GDM1 (cell line): ENCODE data around the gene NFIX.

Experiments
- DNase-seq: peaks from one replicate; lab custom pipeline; 2025; lab: John Stamatoyannopoulos, UW

Gene NFIX

DNA sequence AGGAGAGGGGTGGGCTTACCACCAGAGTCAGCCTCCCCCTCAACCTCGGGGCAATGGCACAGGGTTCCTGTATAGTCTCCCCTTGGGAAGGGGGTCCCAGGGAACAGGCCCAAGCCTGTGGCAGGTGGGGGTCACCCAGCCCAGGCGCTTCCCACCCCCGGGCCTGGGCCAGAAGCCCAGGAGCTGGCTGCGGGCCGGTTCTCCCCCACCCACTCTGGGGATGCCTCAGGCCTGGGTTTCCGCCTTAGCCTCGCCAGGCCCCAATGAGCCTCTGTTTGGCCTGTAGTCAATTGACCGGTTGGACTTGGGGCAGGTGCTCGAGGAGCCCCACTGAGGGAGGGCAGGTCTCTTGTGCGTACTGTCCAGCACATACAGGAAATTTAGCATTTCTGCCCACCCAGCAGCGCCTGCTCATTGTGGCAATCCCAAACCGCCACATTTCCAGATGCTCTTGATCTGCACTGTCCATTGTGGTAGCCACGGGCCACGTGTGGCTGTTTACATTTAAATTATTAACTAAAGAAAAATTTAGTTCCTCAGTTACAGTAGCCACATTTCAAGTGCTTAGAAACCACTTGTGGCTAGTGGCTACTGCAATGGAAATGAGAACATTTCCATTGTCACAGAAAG is 97.4 kb downstream of the NFIX start:
- no peak for DNase-seq

DNA sequence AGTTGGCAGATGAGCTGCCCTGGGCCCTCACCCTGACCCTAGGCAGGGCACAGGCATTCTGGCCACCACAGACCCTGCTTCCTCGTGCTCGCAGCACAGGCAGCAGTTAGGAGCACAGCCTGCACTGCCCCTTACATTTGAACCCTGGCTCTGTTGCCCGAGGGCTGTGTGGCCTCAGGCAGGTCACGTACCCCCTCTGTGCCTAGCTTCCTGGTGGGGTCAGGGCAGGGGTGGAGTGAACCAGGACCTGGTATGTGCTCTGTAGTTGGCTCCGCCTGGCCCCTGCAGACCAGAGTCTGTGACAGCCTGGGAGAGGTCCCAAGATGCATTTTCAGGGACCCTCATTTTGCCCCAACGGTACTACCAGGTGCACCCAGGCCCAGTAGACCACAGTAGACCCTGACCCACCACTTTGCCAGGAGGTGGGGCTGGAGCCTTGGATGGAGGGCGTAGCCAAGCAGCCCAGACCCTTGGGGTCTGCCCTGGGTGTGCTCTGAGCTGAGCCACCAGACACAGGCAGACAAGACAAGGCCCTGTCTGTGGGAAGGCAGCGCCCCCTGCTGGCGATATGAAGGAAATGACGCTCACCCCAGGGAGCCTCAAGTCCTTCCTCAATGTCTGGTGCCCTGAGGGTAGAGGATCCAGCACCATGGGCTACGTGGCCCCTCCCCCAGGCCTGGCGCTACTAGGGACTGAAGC is 98.3 kb downstream of the NFIX start:
- DNase-seq: peak; percentile 83

DNA sequence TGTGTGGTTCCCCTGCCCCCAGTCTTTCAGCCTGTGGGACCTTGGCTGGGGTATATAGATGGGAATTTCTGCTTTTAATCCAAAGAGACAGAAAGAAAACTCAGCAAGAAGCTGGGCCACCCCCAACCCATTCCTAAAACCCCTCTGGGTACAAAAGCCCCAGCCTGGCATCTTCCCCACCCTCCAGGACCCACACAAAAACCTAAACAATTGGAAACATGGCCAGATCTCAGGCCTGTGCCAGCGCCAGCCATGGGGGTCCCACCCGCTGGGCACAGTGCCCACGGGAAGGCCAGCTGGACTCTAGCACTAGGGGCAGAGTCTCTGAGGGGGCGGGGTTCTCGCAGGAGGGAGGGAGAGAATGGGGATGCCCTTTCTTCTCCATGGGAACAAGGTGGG is 98.8 kb downstream of the NFIX start:
- no peak for DNase-seq

DNA sequence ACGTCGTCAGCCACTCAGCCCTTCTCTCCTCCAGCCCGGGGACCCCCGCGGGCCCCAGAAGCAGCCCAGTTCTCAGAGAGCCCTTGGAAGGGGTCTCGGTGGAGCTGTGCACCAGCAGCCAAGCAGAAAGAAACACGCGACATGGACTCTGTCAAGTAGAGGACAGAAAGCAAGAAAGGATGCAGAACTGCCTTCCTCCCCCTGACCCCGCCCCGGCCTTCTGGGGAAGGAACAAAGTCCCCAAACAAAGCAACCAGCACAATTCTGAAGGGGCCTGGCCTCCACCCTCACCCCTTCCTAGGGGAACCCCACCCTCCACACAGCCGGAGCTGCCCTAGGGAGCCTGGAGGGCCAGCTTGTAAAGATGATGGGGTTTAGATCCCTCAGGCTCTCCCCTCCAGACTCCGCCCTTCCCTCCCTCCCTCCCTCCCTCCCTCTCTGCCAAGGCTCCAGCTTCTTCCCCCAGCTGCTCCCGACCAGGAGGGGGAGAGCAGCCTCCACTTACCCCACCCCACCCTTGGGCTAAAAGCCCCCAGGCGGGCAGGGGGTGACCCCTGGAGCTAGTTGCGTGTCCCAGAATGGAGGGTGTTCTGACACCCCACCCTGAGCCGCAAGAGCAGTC is 99.6 kb downstream of the NFIX start:
- DNase-seq: no peak

DNA sequence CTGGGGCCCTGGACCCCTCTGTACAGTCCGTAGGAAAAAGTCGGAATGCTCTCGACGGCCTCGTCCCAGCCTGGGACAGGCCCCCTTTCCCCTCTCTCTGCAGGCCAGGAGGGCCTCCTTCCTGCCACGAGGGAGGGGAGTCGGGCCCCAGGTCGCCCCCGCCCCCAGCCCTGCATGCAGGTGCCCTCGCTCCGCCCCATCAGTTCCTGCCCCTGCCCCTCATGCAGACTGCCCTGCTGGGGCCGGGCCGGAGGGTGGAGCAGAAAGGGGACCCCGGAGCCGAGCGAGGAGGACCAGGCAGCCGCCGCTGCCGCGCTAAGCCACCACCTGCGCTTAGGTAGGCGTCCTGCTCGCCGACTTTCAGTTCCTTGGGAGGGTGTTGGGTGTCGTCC is 100.1 kb downstream of the NFIX start:
- peak; percentile 40 for DNase-seq

DNA sequence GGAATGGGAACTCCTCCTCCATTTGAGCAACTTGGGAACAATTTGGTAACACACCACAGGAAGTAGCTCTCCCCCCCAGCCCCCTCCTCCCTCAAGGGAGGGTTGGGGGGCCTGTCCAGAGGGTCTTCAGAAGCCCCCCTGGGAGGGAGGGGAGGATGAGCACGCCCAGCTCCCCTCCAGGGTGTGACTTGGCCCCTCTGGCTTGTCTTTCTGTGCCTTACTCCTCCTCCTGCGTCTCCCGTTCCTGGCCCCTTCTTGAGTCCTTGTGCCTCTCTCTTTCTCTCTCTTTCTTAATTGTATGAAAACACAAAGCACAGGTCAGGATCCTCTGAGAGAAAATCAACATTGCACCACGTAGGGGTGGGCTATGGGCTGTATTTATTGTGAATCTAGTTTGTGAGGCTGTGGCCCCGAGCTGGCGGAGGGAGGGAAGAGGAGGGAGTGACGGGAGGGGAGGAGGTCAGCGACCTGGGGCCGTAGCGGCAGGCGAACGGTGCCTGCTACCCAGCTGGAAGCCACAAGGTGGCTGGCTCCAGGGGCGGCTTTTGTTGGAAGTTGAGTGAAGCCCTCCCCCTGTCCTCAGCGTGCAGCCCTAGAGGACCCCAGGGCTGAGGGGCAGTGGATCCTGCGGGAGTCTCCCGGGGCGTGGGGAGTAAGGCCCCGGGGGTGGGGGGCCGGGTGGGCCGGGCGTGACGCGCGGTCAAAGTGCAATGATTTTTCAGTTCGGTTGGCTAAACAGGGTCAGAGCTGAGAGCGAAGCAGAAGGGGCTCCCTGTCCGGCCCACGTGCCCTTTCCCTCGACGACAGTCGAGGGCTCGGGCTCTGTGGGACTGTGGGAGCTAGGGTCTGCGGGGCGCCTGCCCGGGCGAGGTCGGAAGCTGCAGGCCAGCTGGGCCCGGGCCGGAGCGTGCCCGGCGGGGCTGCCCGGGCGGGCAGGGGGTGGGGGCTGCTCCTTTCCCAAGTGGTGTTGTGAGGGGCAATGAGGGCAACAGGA is 101.0 kb downstream of the NFIX start:
- peak; percentile 61 for DNase-seq

DNA sequence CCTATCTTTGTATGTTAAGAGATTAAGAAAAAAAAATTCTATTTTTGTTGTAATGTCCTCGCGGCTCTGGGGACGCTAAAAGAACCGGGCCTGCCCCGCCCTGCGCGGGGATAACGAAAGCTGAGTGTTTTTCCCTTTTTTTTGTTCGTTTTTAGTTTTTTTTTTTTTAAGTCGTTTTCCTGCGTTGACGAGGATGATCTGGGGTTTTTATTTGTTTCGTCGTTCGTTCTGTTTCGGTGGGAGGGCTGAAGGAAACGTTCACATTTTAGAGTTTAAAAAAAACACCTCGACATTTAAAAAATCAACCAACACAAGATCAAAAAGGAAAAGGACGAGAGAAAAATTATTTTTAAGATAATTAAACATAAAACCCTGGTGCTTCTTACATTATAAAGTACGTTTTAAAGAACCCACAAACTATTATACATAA is 101.8 kb downstream of the NFIX start:
- DNase-seq: no peak

DNA sequence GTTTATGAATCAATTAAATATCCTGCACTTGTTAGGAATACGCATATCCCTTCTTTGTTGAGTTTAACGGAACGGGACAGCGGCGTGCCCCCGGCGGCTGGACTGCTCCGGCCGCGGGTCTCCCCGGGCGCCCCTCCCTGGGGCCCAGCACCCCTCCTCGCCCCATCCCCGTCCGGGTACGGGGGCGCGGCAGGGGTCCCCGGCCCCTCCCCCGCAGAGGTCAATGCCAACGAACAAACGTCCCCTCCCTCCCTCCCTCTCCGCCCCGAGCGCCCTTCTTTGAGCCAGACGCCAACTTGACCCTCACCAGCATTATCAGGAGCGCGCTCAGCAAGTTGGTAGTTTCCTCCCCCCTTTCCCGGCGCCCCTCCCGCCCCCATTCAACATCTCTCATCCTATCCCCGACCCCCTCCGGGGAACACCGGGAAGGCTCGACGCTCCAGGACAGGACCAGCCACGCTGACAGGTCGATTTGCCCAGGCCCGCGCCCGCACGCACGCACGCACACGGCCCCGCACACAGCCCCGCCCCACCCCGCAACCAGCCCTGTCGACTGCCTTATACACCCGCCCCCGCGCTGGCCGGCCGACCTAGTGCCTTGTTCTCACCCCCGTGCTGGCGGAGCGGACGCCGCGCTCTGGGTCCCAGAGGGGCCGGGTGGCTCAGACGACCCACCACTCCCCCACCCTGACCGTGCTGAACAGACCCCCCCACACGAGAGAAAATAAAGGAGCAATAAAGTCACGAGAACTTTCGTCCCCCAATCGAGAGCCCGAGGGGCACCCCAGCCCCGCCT is 102.4 kb downstream of the NFIX start:
- peak; percentile 73 for DNase-seq

DNA sequence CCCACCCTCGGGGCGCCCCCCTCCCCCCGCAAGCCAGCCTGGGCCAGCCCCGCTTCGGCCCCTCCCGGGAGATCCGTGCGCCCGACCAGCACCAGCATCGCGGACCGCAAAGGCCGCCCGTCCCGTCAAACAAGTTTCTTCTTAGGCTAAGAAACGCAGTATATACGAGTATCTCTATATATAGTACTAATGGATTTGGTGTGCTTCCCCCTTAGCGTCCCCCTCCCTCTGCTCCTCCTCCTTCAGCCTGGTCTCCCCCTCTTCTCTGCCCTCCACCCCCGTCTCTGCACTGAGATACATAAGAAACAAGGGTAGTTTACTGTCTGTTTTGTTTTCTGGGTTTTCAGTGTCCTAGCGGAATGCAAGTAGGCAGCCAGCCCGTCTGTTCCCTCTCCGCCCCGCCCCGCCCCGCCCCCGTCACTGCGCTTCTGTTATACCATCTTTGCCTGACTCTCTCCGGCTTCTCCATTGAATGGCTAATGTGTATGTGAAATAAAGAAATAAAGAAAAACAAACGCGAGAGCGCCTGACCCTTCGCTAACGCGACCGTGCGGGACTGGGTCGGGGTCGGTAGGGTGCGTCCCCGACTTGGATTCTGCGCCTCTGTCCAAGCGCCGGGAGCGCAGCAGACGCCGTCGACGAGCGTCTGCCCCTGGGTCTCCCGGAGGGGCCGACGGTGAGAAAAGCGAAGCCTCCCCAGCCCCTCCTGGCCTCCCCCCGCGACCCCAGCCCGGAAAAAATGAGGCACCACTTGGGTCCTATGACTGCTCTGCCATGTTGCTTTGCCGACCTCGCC is 103.2 kb downstream of the NFIX start:
- peak; percentile 73 for DNase-seq

DNA sequence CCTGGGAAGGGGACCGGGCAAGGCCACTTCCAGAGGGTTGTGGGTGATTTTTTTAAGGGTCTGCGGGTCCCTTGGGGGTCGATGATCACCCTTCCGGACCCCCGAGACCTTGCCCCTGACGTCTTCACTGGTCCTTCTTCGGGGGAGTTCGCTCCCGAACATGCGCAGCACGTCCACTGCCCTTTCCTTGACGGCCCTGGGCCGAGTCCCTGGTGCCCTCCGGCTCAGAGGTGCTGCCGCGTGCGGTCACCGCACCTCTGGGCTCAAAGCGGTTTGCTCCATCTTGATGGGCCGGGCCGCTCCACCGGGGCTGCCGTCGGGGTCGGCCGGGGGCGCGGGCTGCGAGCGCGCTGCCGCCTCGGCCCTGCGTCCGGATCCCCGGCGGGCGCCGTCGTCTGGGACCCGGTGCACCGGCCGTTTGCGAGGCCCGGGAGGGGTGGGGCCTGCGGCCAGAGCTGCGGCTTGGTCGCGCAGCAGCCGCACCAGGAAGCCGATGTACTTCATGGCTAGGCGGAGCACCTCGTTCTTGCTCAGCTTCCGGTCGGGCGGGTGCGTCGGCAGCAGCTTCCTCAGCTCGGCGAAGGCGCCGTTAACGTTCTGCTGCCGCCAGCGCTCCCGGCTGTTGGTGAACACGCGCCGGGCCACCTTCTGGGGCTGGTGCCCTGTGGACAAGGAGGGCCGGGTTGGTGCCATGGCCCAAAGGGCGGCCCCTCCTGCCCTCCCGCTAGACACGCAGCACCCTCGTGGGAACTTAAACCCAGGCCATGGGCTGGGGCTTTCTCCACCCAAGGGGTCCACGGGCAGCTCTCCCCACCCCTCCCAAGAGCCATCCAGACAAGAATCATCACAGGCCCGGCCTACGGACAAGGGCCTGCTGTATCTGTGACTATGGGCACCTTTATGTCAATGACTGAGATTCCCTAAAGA is 104.1 kb downstream of the NFIX start:
- peak; percentile 83 for DNase-seq

DNA sequence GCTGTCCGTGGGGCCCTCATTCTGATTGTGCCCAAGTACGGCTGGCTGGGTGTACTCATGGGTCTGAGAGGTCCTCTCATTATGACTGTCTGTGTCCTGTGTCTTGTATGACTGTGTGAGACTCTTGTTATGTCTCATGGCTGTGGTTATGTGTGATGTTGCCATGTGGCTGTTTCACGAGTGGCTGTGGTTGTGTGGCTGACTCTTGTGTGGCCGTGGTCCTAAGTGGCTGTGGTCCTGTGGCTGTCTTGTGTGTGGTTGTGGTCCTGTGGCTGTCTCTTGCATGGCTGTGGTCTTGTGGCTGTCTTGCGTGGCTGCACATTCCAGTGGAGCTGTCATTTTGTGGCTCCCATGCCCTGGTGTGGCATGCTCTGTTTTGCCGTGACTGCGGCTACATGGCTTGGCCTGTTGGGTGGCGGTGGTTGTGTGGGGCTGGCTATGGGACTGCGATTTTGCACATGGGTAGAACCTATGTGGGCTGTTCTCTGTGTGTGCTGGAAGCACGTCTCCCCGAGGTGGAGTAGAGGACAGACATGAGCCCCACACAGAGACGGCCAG is 104.8 kb downstream of the NFIX start:
- DNase-seq: peak; percentile 63

DNA sequence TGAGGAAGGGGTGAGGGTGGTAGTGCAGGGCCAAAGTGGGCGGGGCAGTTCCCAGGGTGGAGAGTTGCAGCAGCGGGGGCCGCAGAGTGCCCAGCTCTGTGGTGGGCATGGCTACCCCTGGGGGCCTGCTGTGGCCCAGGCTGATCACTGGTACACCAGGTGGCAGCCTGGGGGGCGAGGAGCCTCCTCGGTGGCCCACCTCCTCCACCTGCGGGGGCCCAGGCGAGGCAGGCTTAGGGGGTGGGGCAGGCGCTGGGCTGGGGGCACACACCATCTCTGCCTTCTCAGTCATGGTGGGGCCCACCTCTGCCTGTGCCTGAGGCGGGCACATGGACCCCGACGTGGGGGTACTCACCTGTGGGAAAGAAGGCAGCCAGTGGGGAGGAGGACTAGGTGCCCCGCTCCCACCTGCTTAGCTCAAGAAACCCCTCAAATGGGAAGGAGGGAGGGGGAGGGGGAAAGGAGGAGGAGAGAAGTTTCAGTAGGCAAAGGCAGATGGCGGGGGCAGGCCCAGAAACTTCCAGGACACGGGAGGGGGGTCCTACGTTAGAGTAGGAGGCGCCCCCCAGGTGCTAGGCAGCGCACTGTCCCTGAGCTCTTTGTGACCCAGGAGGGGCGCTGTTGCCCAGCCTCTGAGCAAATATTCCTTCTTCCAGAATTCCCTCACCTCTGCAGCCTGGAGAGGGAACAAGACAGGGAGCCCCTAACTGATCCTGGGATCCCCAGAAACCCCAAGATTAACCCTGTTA is 105.7 kb downstream of the NFIX start:
- no peak for DNase-seq

DNA sequence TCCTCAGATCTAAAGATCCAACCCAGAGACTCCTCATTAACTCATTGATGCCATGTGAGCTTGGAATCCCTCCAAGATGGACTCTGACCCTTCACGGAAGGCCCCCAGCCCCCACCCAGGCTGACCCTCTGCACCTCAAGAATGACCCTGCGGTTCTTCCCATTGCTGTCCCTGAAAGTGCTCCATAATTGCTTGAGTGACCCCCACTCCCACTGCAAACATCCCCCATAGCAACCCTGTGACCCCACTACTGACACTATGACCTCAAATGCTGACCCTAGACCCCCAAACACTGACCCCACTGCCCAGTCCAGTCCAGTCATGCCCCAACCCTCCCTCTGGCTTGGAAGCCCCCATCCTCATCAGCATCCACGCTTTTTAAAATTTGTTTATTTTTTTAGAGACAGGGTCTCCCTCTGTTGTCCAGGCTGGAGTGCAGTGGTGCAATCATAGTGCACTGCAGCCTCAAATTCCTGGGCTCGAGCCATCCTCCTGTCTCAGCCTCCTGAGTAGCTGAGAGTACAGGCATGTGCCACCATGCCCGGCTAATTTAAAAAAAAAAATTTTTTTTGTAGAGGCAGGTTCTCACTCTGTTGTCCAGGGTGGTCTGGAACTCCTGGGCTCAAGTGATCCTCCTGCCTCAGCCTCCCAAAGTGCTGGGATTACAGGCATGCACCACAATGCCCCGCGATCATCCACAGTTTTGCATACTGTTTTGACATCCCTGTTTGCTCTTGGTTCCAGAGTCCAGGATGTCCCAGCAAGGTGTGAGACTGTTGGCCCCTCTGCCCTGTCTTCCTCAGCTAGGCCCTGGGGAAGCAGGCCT is 106.5 kb downstream of the NFIX start:
- DNase-seq: no peak

DNA sequence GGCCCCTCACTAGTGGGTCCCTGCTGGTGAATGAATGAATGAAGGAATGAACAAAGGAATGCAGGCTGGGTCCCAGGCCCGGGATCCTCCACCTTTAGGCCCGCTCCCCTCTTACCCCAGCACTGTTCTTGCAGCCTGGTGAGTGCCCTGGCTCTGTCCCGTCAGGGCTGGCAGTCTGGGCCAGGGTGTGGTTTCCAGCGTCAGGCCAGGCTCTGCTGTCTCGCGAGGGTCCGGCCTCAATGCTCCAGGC is 107.1 kb downstream of the NFIX start:
- no peak for DNase-seq

DNA sequence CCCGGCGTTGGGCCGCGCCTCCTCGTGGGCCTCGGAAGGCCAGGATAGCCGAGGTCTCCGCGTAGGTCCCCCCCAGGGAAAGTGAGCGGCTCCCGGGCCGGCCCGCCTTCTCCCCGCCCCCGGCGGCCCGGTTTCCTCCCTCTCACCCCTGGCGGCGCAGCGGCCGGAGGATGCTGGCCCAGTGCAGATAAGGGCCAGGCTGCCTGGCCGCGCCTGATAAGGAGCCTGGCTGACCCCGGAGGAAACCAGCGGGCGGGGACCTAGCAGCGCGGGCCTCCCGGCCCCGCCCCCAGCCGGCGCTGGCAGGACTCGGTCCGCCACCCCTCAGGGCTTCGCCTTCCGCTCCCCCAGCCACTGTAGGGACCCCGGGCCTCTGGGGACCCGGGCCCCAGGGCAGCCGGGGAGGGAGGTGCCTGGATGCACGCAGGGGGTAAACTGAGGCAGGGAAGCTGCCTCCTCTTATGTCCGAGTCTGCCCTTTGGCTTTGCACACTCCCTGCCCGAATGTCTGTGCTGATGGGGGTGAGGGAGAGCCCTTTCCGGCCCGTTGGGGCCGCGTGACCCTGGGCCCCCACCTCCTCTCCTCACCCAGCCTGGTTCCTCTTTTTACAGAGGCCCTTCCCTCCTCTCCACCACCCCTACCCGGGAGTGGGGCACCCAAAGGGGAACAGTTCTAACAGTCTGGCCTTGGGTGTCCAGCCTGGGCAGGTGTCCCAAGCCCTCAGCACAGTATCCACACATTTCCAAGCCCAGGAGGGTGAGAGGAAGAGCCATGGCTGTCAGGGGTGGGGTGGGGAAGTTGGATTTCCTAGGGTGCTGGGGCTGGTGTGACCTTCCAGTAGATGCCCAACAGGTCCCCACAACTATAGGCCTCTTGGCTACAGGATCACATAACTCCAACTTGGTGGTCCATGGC is 107.6 kb downstream of the NFIX start, which contains the start of gene LYL1:
Gene LYL1 (minus strand): TSS at position 193 of the 915 bp plus-strand sequence. CDS start 1,687 bp downstream, outside the sequence.
- peak; percentile 97 for DNase-seq

DNA sequence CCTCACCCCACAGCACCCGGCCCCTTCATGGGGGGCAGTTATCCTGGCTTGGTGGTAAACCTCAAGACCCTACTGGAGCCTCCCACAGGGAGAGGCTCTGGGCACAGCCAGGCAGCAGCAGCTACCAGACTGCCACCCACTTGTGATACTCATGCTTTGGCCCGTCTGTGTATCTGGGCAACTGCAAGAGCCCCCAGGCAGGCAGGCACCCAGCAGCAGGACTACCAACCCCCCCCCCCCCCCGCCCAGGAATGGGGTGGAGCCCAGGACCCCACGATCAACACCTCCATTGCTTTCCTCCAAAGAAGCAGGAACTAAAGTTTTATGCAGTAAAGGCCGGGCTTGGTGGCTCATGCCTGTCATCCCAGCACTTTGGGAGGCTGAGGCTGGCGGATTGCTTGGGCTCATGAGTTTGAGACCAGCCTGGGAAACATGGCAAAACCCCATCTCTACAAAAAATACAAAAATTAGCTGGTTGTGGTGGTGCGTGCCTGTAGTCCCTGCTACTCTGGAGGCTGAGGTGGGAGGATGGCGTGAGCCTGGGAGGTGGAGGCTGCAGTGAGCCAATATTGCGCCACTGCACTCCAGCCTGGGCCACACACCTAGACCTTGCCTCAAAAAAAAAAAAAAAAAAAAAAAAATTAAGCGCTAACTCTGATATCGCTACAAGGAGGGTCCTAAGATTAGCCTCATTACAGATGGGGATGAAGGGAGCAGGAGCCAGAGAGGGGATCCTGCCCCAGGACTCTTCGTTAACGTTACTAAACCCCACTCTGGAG is 108.5 kb downstream of the NFIX start:
- peak; percentile 50 for DNase-seq
